ENCODE measurements around the gene RRP12. TPM values are rescaled to one million over a fixed set of nuclear protein-coding genes. Genes with fewer than 3 reads are reported as not detected.
A peak's percentile ranks its signal among the peaks of the same experiment; 100 is the strongest.

The RRP12 gene
- total RNA-seq, 5 donors from 2014 or later (not counting 1 experiment from before 2014, with no cell fraction given): 25.9 to 91.4 (median 33.5) TPM

GRCh38 chr10:97327348-97328294 lies 73.5 kb downstream of the RRP12 start:
- 85% methylated on average over 5 of the region's 7 CpGs for WGBS (ENCODE audit: insufficient coverage)
- H3K4me3 Mint-ChIP-seq: no peak overlapping the region
- Histone ChIP-seq H3K4me1 (ENCODE audit: control insufficient read depth in 1 of 2, extremely low read depth in 1 of 2, insufficient read depth in 2 of 2, low read length in 2 of 2) (peaks cover 7 to 29% of the 10 kb centered on the region in 2 experiments), H3K27ac (ENCODE audit: low read length) (no peak overlapping the region), H3K36me3 (ENCODE audit: control insufficient read depth in 2 of 2, extremely low read depth in 1 of 2, insufficient read depth in 1 of 2, low read length in 1 of 2) (peaks cover 0 to 20% of the 10 kb centered on the region in 2 donors), H3K4me3 (ENCODE audit: control insufficient read depth in 1 of 2, extremely low read depth in 1 of 2, low read length in 1 of 2) (no peak overlapping the region), H3K27me3 (replicated peaks in 1 of 2; ENCODE audit: control insufficient read depth in 2 of 2, extremely low read depth in 1 of 2, insufficient read depth in 2 of 2, low read length in 1 of 2) (no peaks in the 10 kb centered on the region), H3K9me3 (no peaks in the 10 kb centered on the region)
- ATAC-seq (replicated peaks in 1 of 4) (no peak), DNase-seq (no peak)
- peaks cover 47 to 59% (median 48%) of the 10 kb centered on the region in 3 donors for H3K4me1 Mint-ChIP-seq
- POLR2A ChIA-PET: interaction anchor here (0.5 to 0.8 kb wide), 3 partner anchors 22 to 73 kb away, joined by 3 to 8 read pairs (median 3); partner anchors contain the start of gene RRP12 (in 1 of the 2)
- CTCF ChIA-PET: interaction anchor here in 1 of 2 donors (0.7 kb wide), 1 partner anchor 1764 kb away, joined by 8 read pairs; no protein-coding TSS in a partner anchor
- peak overlapping the region; percentile 59 to 69 for H3K27ac Mint-ChIP-seq
- no peaks in the 10 kb centered on the region for H3K9me3 Mint-ChIP-seq
- H3K36me3 Mint-ChIP-seq: peaks cover 16% of the 10 kb centered on the region
- H3K27me3 Mint-ChIP-seq: no peaks in the 10 kb centered on the region

GRCh38 chr10:97325754-97326153 lies 75.4 kb downstream of the RRP12 start:
- Mint-ChIP-seq H3K27me3 (no peaks in the 10 kb centered on the region), H3K4me1 (peaks cover 40 to 56% (median 47%) of the 10 kb centered on the region in 3 donors), H3K27ac (no peak overlapping the region), H3K4me3 (no peak overlapping the region), H3K9me3 (no peaks in the 10 kb centered on the region), H3K36me3 (peaks cover 12% of the 10 kb centered on the region)
- ATAC-seq (replicated peaks in 1 of 4): no peak
- ChIA-PET POLR2A (interaction anchor here in 1 of 2 donors (0.6 kb wide), 1 partner anchor 12 kb away, joined by 3 read pairs; no protein-coding TSS in a partner anchor), CTCF (interaction anchor here in 1 of 2 donors (0.6 kb wide), 1 partner anchor 75 kb away, joined by 3 read pairs; no protein-coding TSS in a partner anchor)
- DNase-seq: no peak
- peaks cover 0 to 14% of the 10 kb centered on the region in 2 donors for H3K36me3 ChIP-seq (ENCODE audit: control insufficient read depth in 2 of 2, extremely low read depth in 1 of 2, insufficient read depth in 1 of 2, low read length in 1 of 2)
- H3K4me1 ChIP-seq (ENCODE audit: control insufficient read depth in 1 of 2, extremely low read depth in 1 of 2, insufficient read depth in 2 of 2, low read length in 2 of 2): peaks cover 12 to 25% of the 10 kb centered on the region in 2 experiments
- 89% methylated on average over 7 of the region's 9 CpGs for WGBS (ENCODE audit: insufficient coverage)
- H3K4me3 ChIP-seq (ENCODE audit: control insufficient read depth in 1 of 2, extremely low read depth in 1 of 2, low read length in 1 of 2): no peak overlapping the region
- H3K9me3 ChIP-seq: no peaks in the 10 kb centered on the region
- H3K27ac ChIP-seq (ENCODE audit: low read length): no peak overlapping the region
- H3K27me3 ChIP-seq (replicated peaks in 1 of 2; ENCODE audit: control insufficient read depth in 2 of 2, extremely low read depth in 1 of 2, insufficient read depth in 2 of 2, low read length in 1 of 2): no peaks in the 10 kb centered on the region

- Mint-ChIP-seq H3K27me3 (no peaks in the 10 kb centered on the region), H3K36me3 (no peaks in the 10 kb centered on the region), H3K4me3 (no peak overlapping the region), H3K4me1 (peaks cover 38 to 52% (median 41%) of the 10 kb centered on the region in 3 donors), H3K27ac (no peak overlapping the region), H3K9me3 (no peaks in the 10 kb centered on the region)
- POLR2A ChIA-PET: no interaction called here
- Histone ChIP-seq H3K27ac (ENCODE audit: low read length) (no peak overlapping the region), H3K4me3 (ENCODE audit: control insufficient read depth in 1 of 2, extremely low read depth in 1 of 2, low read length in 1 of 2) (no peak overlapping the region), H3K36me3 (ENCODE audit: control insufficient read depth in 2 of 2, extremely low read depth in 1 of 2, insufficient read depth in 1 of 2, low read length in 1 of 2) (peaks cover 0 to 1% of the 10 kb centered on the region in 2 donors), H3K9me3 (no peaks in the 10 kb centered on the region), H3K27me3 (replicated peaks in 1 of 2; ENCODE audit: control insufficient read depth in 2 of 2, extremely low read depth in 1 of 2, insufficient read depth in 2 of 2, low read length in 1 of 2) (no peaks in the 10 kb centered on the region), H3K4me1 (ENCODE audit: control insufficient read depth in 1 of 2, extremely low read depth in 1 of 2, insufficient read depth in 2 of 2, low read length in 2 of 2) (peaks cover 16 to 30% of the 10 kb centered on the region in 2 experiments)
- CTCF ChIA-PET: interaction anchor here (0.7 to 1.2 kb wide), 2 partner anchors 45 to 374 kb away, joined by 3 read pairs; no protein-coding TSS in a partner anchor
- ATAC-seq (replicated peaks in 1 of 4): no peak
- no peak for DNase-seq
- 76% methylated on average over 3 of the region's 4 CpGs for WGBS (ENCODE audit: insufficient coverage)
These were observed 77.6 kb downstream of the RRP12 start for GRCh38 chr10:97323501-97323900.

DNA sequence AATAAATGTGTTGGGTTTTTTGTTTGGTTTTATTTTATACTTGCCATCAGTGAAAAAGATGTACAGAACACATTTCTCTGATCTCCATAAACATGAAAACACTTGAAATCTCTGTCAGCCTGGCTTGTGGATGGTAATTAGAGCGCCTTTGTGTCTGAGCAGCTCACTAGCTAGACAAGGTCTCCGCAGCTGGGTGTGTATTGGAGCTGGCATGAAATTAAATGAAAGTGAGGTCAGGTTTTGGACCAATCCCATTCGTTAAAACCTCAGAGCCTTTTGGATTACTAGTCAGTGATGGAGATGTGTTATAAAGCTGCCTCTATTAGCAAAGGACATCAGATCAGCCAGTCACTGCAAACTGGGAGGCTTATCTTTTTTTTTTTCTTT lies 79.3 kb downstream of the RRP12 start:
- no peaks in the 10 kb centered on the region for H3K9me3 Mint-ChIP-seq
- CTCF ChIA-PET: interaction anchor here in 1 of 2 donors (0.7 to 1.4 kb wide), 2 partner anchors 10 to 679 kb away, joined by 3 to 4 read pairs; no protein-coding TSS in a partner anchor
- POLR2A ChIA-PET: interaction anchor here in 1 of 2 donors (0.7 to 1.1 kb wide), 2 partner anchors 11 to 100 kb away, joined by 3 to 4 read pairs; no protein-coding TSS in a partner anchor
- 100% methylated on average over 3 of the region's 3 CpGs for WGBS (ENCODE audit: insufficient coverage)
- no peak overlapping the region for H3K27ac ChIP-seq (ENCODE audit: low read length)
- peak overlapping the region; percentile 61 to 73 for H3K27ac Mint-ChIP-seq
- no peaks in the 10 kb centered on the region for H3K27me3 Mint-ChIP-seq
- peaks cover 16 to 33% of the 10 kb centered on the region in 2 experiments for H3K4me1 ChIP-seq (ENCODE audit: control insufficient read depth in 1 of 2, extremely low read depth in 1 of 2, insufficient read depth in 2 of 2, low read length in 2 of 2)
- no peak for DNase-seq
- H3K4me3 Mint-ChIP-seq: peak overlapping the region; percentile 87 to 97 (median 92)
- H3K36me3 Mint-ChIP-seq: no peaks in the 10 kb centered on the region
- no peaks in the 10 kb centered on the region for H3K36me3 ChIP-seq (ENCODE audit: control insufficient read depth in 2 of 2, extremely low read depth in 1 of 2, insufficient read depth in 1 of 2, low read length in 1 of 2)
- no peak for ATAC-seq (replicated peaks in 1 of 4)
- peaks cover 28 to 46% (median 32%) of the 10 kb centered on the region in 3 donors for H3K4me1 Mint-ChIP-seq
- peaks cover 0 to 3% of the 10 kb centered on the region in 2 experiments for H3K27me3 ChIP-seq (replicated peaks in 1 of 2; ENCODE audit: control insufficient read depth in 2 of 2, extremely low read depth in 1 of 2, insufficient read depth in 2 of 2, low read length in 1 of 2)
- no peak overlapping the region for H3K4me3 ChIP-seq (ENCODE audit: control insufficient read depth in 1 of 2, extremely low read depth in 1 of 2, low read length in 1 of 2)
- H3K9me3 ChIP-seq: no peaks in the 10 kb centered on the region

DNA sequence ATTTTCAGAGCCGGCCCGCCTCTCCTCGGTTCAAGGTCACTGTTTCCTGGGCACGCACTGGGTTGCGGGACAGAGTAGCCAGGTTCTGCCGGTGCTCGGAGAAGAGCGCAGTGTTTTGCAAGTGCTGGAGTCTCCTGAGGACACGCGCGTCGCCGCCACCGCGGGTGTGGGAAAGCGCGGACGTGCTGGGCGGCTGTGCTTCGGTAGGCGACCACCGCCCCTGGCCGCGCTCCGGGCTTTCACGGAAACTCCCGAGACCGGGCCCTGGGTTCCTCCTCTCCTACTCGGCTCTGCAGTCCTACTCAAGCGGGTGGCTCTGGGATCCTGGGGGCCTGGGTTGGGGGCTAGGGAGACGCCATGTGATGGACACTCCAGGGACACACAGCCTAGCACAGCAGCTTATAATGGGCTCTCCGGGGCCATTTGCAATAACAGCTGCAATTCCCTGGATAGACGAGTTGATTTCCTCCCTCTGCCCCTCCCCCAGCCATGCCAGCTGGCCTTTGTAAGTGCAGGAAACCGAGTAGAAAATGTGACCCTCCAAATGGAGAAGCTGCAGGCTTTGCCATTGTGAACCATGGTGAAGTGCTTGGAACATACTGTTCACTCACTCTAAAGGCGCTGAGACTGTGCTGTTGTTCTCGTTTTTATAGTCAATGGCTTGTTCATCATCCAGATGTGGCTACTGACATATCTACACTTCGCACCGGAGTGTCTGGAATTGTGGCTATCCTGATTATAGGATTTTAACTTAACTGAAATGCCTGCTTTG lies 79.9 kb downstream of the RRP12 start:
- ChIA-PET CTCF (interaction anchor here in 1 of 2 donors (1.4 kb wide), 1 partner anchor 10 kb away, joined by 4 read pairs; no protein-coding TSS in a partner anchor), POLR2A (interaction anchor here in 1 of 2 donors (1.1 kb wide), 1 partner anchor 12 kb away, joined by 4 read pairs; no protein-coding TSS in a partner anchor)
- H3K36me3 ChIP-seq (ENCODE audit: control insufficient read depth in 2 of 2, extremely low read depth in 1 of 2, insufficient read depth in 1 of 2, low read length in 1 of 2): no peaks in the 10 kb centered on the region
- ATAC-seq (replicated peaks in 1 of 4): no peak
- Mint-ChIP-seq H3K4me1 (peaks cover 28 to 41% (median 32%) of the 10 kb centered on the region in 3 donors), H3K36me3 (no peaks in the 10 kb centered on the region), H3K9me3 (no peaks in the 10 kb centered on the region), H3K4me3 (peak overlapping the region; percentile 87 to 97 (median 92)), H3K27ac (peak overlapping the region; percentile 94 to 95), H3K27me3 (no peaks in the 10 kb centered on the region)
- H3K27ac ChIP-seq (ENCODE audit: low read length): peak overlapping the region; percentile 25
- DNase-seq: peak in 8 of 35 experiments; percentile 2 to 22 (median 10)
- 29% methylated on average over 27 of the region's 38 CpGs for WGBS (ENCODE audit: insufficient coverage)
- H3K4me1 ChIP-seq (ENCODE audit: control insufficient read depth in 1 of 2, extremely low read depth in 1 of 2, insufficient read depth in 2 of 2, low read length in 2 of 2): peaks cover 16 to 33% of the 10 kb centered on the region in 2 experiments
- no peaks in the 10 kb centered on the region for H3K9me3 ChIP-seq
- peak overlapping the region; percentile 63 to 85 for H3K4me3 ChIP-seq (ENCODE audit: control insufficient read depth in 1 of 2, extremely low read depth in 1 of 2, low read length in 1 of 2)
- H3K27me3 ChIP-seq (replicated peaks in 1 of 2; ENCODE audit: control insufficient read depth in 2 of 2, extremely low read depth in 1 of 2, insufficient read depth in 2 of 2, low read length in 1 of 2): peaks cover 0 to 3% of the 10 kb centered on the region in 2 experiments

All from T-cell (primary cell).